Activated CD4-positive, alpha-beta T cell treated with anti-CD3 and anti-CD28 coated beads, Interleukin-2, amount 50 U/mL, for 1 hour (primary cell): Measurements from ENCODE around the gene MIR17HG.

Experiments
- DNase-seq: peaks from one replicate; pipeline ENCODE4 v3.0.0-alpha.2; 2020

MIR17HG gene

GRCh38 chr13:91369441-91369831 is 21.9 kb downstream of the MIR17HG start:
- DNase-seq = no peak

- no peak for DNase-seq
These were observed 23.0 kb downstream of the MIR17HG start for GRCh38 chr13:91370501-91370900.

GRCh38 chr13:91372911-91373310 is 25.4 kb downstream of the MIR17HG start:
- DNase-seq = no peak

GRCh38 chr13:91375116-91375729 is 27.7 kb downstream of the MIR17HG start:
- no peak for DNase-seq

- no peak for DNase-seq
These were observed 33.9 kb downstream of the MIR17HG start for GRCh38 chr13:91381371-91381770.

GRCh38 chr13:91383836-91384235 is 36.3 kb downstream of the MIR17HG start:
- DNase-seq = no peak

- DNase-seq = no peak
These were observed 37.4 kb downstream of the MIR17HG start for GRCh38 chr13:91384896-91385295.

GRCh38 chr13:91389186-91389585 is 41.7 kb downstream of the MIR17HG start:
- DNase-seq = no peak

GRCh38 chr13:91397595-91397994 is 50.1 kb downstream of the MIR17HG start:
- no peak for DNase-seq

GRCh38 chr13:91398413-91399188 is 51.1 kb downstream of the MIR17HG start, which contains the start of gene GPC5:
GPC5 (plus strand) TSS chr13:91398621.
- DNase-seq = peak; percentile 77

GRCh38 chr13:91399189-91400062 is 51.9 kb downstream of the MIR17HG start:
- DNase-seq = no peak

- no peak for DNase-seq
These were observed 52.5 kb downstream of the MIR17HG start for GRCh38 chr13:91400063-91400399.

GRCh38 chr13:91400671-91401070 is 53.2 kb downstream of the MIR17HG start:
- no peak for DNase-seq

GRCh38 chr13:91401920-91402319 is 54.4 kb downstream of the MIR17HG start:
- no peak for DNase-seq
